ENCODE data around the gene CNOT6.
"Not testable (repeated sequence)": the region's sequence is repeated elsewhere in the genome, so short reads cannot be mapped to it uniquely, and the experiment has no call there.

DNA sequence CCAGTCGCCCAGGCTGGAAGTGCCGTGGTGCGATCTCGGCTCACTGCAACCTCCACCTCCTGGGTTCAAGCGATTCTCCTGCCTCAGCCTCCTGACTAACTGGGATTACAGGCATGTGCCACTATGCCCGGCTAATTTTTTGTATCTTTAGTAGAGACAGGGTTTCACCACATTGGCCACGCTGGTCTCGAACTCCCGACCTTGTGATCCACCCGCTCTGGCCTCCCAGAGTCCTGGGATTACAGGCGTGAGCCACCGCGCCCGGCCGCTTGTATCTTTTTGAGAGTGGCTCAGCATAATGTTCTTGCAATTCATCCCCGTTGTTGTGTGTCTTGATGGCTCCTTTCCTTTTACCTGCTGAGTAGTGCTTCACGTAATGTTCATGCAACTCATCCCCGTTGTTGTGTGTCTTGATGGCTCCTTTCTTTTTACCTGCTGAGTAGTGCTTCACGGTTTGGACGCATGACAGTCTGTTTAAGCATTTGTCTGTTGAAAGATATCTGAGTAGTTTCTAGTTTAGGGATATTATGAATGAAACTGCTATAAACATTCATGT lies 18.1 kb upstream of the CNOT6 start:
- TF ChIP-seq, protein P1, sequence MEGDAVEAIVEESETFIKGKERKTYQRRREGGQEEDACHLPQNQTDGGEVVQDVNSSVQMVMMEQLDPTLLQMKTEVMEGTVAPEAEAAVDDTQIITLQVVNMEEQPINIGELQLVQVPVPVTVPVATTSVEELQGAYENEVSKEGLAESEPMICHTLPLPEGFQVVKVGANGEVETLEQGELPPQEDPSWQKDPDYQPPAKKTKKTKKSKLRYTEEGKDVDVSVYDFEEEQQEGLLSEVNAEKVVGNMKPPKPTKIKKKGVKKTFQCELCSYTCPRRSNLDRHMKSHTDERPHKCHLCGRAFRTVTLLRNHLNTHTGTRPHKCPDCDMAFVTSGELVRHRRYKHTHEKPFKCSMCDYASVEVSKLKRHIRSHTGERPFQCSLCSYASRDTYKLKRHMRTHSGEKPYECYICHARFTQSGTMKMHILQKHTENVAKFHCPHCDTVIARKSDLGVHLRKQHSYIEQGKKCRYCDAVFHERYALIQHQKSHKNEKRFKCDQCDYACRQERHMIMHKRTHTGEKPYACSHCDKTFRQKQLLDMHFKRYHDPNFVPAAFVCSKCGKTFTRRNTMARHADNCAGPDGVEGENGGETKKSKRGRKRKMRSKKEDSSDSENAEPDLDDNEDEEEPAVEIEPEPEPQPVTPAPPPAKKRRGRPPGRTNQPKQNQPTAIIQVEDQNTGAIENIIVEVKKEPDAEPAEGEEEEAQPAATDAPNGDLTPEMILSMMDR (conservative IDR thresholded peaks at IDR 0.05 in 1 of 2, IDR thresholded peaks at IDR 0.05 in 1 of 2; ENCODE audit: extremely low read depth in 1 of 2, insufficient read depth in 1 of 2, low read depth in 1 of 2, low read length in 2 of 2) = not testable (repeated sequence)
- TF ChIP-seq EZH2 (IDR thresholded peaks at IDR 0.05; ENCODE audit: borderline replicate concordance, low read length) = not testable (repeated sequence)

Measured in mammary epithelial cell (primary cell).